ENCODE data around the gene ANAPC2. TPM values are rescaled to one million over a fixed set of nuclear protein-coding genes. Genes with fewer than 3 reads are reported as not detected.
"Not testable (repeated sequence)": the region's sequence is repeated elsewhere in the genome, so short reads cannot be mapped to it uniquely, and the experiment has no call there.

Gene ANAPC2
- total RNA-seq, 2 donors from 2014 or later, result 66.5 to 69.2 TPM

GRCh38 chr9:137138058-137138721 is 50.2 kb downstream of the ANAPC2 start:
- H3K9me3 ChIP-seq (ENCODE audit: control insufficient read depth, low read length), result no peaks in the 10 kb centered on the region
- Mint-ChIP-seq H3K27me3 (ENCODE audit: insufficient read depth) (peaks cover 87% of the 10 kb centered on the region), H3K4me3 (no peak overlapping the region), H3K27ac (no peak overlapping the region), H3K4me1 (no peaks in the 10 kb centered on the region), H3K9me3 (no peaks in the 10 kb centered on the region), H3K36me3 (ENCODE audit: low read depth) (no peaks in the 10 kb centered on the region)
- H3K36me3 ChIP-seq (ENCODE audit: control insufficient read depth, insufficient read depth, low read length), result no peaks in the 10 kb centered on the region
- no peak overlapping the region for H3K27ac ChIP-seq (ENCODE audit: low read depth, low read length)
- DNase-seq, result peak; percentile 75
- no peak overlapping the region for H3K4me3 ChIP-seq (ENCODE audit: low read length)
- WGBS, 2 experiments (ENCODE audit: insufficient coverage in 1 of 2, insufficient read length in 1 of 2), result 15 to 20% methylated on average over 13 to 25 of the region's 25 CpGs
- no peak overlapping the region for H3K9ac ChIP-seq (ENCODE audit: extremely low read depth, low read length, poor library complexity, severe bottlenecking)
- no peaks in the 10 kb centered on the region for H3K4me1 ChIP-seq (ENCODE audit: control insufficient read depth, insufficient read depth, low read length)
- H3K27me3 ChIP-seq (ENCODE audit: control insufficient read depth, insufficient read depth, low read length, poor library complexity, severe bottlenecking), result peaks cover 95% of the 10 kb centered on the region
- TF ChIP-seq, protein P1, sequence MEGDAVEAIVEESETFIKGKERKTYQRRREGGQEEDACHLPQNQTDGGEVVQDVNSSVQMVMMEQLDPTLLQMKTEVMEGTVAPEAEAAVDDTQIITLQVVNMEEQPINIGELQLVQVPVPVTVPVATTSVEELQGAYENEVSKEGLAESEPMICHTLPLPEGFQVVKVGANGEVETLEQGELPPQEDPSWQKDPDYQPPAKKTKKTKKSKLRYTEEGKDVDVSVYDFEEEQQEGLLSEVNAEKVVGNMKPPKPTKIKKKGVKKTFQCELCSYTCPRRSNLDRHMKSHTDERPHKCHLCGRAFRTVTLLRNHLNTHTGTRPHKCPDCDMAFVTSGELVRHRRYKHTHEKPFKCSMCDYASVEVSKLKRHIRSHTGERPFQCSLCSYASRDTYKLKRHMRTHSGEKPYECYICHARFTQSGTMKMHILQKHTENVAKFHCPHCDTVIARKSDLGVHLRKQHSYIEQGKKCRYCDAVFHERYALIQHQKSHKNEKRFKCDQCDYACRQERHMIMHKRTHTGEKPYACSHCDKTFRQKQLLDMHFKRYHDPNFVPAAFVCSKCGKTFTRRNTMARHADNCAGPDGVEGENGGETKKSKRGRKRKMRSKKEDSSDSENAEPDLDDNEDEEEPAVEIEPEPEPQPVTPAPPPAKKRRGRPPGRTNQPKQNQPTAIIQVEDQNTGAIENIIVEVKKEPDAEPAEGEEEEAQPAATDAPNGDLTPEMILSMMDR (conservative IDR thresholded peaks at IDR 0.05), result peak; percentile 18

- Histone ChIP-seq H3K36me3 (ENCODE audit: control insufficient read depth, insufficient read depth, low read length) (no peaks in the 10 kb centered on the region), H3K4me1 (ENCODE audit: control insufficient read depth, insufficient read depth, low read length) (no peaks in the 10 kb centered on the region), H3K9me3 (ENCODE audit: control insufficient read depth, low read length) (no peaks in the 10 kb centered on the region), H3K4me3 (ENCODE audit: low read length) (no peak overlapping the region), H3K27me3 (ENCODE audit: control insufficient read depth, insufficient read depth, low read length, poor library complexity, severe bottlenecking) (peaks cover 90% of the 10 kb centered on the region), H3K9ac (ENCODE audit: extremely low read depth, low read length, poor library complexity, severe bottlenecking) (no peak overlapping the region), H3K27ac (ENCODE audit: low read depth, low read length) (no peak overlapping the region)
- Mint-ChIP-seq H3K27me3 (ENCODE audit: insufficient read depth) (peaks cover 83% of the 10 kb centered on the region), H3K4me1 (no peaks in the 10 kb centered on the region), H3K36me3 (ENCODE audit: low read depth) (no peaks in the 10 kb centered on the region), H3K27ac (no peak overlapping the region), H3K9me3 (no peaks in the 10 kb centered on the region), H3K4me3 (no peak overlapping the region)
- peak; percentile 31 for DNase-seq
- TF ChIP-seq, protein P1 (conservative IDR thresholded peaks at IDR 0.05), result no peak
- WGBS, 2 experiments (ENCODE audit: insufficient coverage in 1 of 2, insufficient read length in 1 of 2), result 80% methylated on average over 15 to 23 of the region's 23 CpGs
Measured at GRCh38 chr9:137136881-137137607, 51.3 kb downstream of the ANAPC2 start.

DNA sequence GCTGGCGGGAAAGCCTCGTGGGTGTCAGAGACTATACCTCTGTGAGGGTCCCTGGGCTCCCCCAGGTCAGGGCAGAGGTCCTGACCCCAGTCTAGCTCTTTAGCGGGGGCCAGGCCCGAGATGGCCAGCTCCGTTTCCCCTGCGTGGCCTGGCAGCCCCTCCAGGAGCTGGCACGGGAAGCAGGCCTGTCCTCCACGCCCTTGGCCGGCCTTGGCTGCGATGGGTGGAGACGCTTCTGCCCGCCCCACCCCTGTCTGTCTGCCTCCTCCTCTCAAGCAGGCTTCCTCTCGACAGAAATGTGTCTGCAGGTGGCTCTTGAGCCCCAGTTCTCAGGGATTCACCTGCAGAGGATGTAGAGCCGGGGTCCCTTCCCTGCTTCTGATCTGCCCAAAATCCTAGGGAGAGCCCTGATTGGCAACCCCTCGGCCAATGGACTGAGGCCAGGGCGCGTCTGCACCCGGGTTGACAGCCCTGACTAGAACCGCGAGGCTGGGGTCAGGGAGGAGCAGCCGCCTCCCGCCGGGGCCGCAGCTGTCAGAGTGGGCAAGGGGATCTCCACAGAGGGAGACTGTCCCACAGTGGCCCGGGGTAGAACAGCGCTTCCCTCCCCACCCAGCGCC is 52.0 kb downstream of the ANAPC2 start:
- H3K27ac Mint-ChIP-seq, result no peak overlapping the region

DNA sequence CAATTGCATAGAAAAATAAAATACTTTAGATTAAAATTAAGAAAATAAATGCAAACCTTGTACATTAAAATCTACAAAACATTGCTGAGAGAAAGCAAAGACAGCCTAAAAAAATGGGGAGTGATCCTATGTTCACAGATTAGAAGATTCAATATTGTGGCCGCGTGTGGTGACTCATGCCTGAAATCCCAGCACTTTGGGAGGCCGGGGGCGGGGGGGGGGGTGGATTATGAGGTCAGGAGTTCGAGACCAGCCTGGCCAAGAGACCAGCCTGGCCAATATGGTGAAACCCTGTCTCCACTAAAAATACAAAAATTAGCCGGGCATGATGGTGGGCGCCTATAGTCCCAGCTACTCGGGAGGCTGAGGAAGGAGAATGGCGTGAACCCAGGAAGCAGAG is 53.2 kb downstream of the ANAPC2 start:
- not testable (repeated sequence) for H3K4me1 ChIP-seq (ENCODE audit: control insufficient read depth, insufficient read depth, low read length); H3K36me3 Mint-ChIP-seq (ENCODE audit: low read depth); H3K27ac ChIP-seq (ENCODE audit: low read depth, low read length); DNase-seq; H3K4me1 Mint-ChIP-seq; H3K9ac ChIP-seq (ENCODE audit: extremely low read depth, low read length, poor library complexity, severe bottlenecking); H3K27ac Mint-ChIP-seq; H3K9me3 ChIP-seq (ENCODE audit: control insufficient read depth, low read length); H3K36me3 ChIP-seq (ENCODE audit: control insufficient read depth, insufficient read depth, low read length); H3K4me3 ChIP-seq (ENCODE audit: low read length); H3K4me3 Mint-ChIP-seq; H3K9me3 Mint-ChIP-seq
- WGBS, 2 experiments (ENCODE audit: insufficient coverage in 1 of 2, insufficient read length in 1 of 2), result 80 to 82% methylated on average over 4 to 9 of the region's 9 CpGs
- peaks cover 73% of the 10 kb centered on the region for H3K27me3 Mint-ChIP-seq (ENCODE audit: insufficient read depth)
- peaks cover 71% of the 10 kb centered on the region for H3K27me3 ChIP-seq (ENCODE audit: control insufficient read depth, insufficient read depth, low read length, poor library complexity, severe bottlenecking)

More for the DNA sequence above, 52.0 kb downstream of the ANAPC2 start:
- H3K9ac ChIP-seq (ENCODE audit: extremely low read depth, low read length, poor library complexity, severe bottlenecking), result no peak overlapping the region
- H3K4me1 ChIP-seq (ENCODE audit: control insufficient read depth, insufficient read depth, low read length), result no peaks in the 10 kb centered on the region
- no peaks in the 10 kb centered on the region for H3K36me3 ChIP-seq (ENCODE audit: control insufficient read depth, insufficient read depth, low read length)
- peaks cover 83% of the 10 kb centered on the region for H3K27me3 ChIP-seq (ENCODE audit: control insufficient read depth, insufficient read depth, low read length, poor library complexity, severe bottlenecking)
- peak; percentile 60 for DNase-seq
- Mint-ChIP-seq H3K9me3 (no peaks in the 10 kb centered on the region), H3K4me3 (no peak overlapping the region), H3K4me1 (no peaks in the 10 kb centered on the region), H3K27me3 (ENCODE audit: insufficient read depth) (peaks cover 78% of the 10 kb centered on the region), H3K36me3 (ENCODE audit: low read depth) (no peaks in the 10 kb centered on the region)
- no peak overlapping the region for H3K4me3 ChIP-seq (ENCODE audit: low read length)
- no peaks in the 10 kb centered on the region for H3K9me3 ChIP-seq (ENCODE audit: control insufficient read depth, low read length)
- 44 to 53% methylated on average over 22 to 27 of the region's 27 CpGs for WGBS, 2 experiments (ENCODE audit: insufficient coverage in 1 of 2, insufficient read length in 1 of 2)
- no peak overlapping the region for H3K27ac ChIP-seq (ENCODE audit: low read depth, low read length)
- TF ChIP-seq, protein P1 (conservative IDR thresholded peaks at IDR 0.05), result no peak
